ENCODE results near the gene CALCOCO1.

Gene CALCOCO1

DNA sequence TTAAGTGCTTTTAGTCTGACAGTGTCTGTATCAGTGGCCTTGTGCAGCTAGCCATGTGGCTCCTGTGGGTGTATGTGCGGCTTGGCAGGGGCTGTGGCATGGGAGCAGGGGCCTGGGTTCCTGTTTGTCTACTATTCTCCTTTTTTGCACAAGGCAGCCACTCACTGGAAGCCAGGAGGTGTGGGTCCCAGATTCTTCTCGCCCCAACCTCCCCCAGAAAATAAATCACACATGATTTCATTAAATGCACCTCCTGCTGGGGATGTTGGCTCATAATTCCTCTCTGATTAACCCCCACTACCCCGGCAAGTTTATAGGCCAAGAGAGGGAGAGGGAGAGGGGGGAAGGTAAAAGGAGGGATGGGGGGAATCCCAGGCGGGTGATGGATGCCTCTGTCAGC, 17.6 kb downstream of the CALCOCO1 start:
- Histone ChIP-seq H3K4me1 (ENCODE audit: control insufficient read depth, low read length) (no peaks in the 10 kb centered on the region), H3K36me3 (ENCODE audit: control insufficient read depth, low read length) (no peaks in the 10 kb centered on the region), H3K9me2 (replicated peaks; ENCODE audit: control insufficient read depth, low read length) (no peaks in the 10 kb centered on the region), H3K4me3 (ENCODE audit: low read length) (no peak overlapping the region), H3F3A (ENCODE audit: control insufficient read depth, insufficient read depth) (no peaks in the 10 kb centered on the region), H3K27ac (ENCODE audit: low read depth, low read length) (no peak overlapping the region), H3K4me2 (ENCODE audit: low read length) (no peak overlapping the region), H3K79me2 (ENCODE audit: control insufficient read depth, low read length) (no peaks in the 10 kb centered on the region), H4K20me1 (ENCODE audit: control insufficient read depth, insufficient read depth, low read depth, low read length) (no peaks in the 10 kb centered on the region), H3K27me3 (ENCODE audit: control insufficient read depth, low read length) (peaks cover 46% of the 10 kb centered on the region), H3K9me3 (ENCODE audit: control insufficient read depth, insufficient read depth, low read length) (no peaks in the 10 kb centered on the region)
- TF ChIP-seq, protein P1, sequence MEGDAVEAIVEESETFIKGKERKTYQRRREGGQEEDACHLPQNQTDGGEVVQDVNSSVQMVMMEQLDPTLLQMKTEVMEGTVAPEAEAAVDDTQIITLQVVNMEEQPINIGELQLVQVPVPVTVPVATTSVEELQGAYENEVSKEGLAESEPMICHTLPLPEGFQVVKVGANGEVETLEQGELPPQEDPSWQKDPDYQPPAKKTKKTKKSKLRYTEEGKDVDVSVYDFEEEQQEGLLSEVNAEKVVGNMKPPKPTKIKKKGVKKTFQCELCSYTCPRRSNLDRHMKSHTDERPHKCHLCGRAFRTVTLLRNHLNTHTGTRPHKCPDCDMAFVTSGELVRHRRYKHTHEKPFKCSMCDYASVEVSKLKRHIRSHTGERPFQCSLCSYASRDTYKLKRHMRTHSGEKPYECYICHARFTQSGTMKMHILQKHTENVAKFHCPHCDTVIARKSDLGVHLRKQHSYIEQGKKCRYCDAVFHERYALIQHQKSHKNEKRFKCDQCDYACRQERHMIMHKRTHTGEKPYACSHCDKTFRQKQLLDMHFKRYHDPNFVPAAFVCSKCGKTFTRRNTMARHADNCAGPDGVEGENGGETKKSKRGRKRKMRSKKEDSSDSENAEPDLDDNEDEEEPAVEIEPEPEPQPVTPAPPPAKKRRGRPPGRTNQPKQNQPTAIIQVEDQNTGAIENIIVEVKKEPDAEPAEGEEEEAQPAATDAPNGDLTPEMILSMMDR (IDR thresholded peaks at IDR 0.05; ENCODE audit: low read depth, low read length, poor library complexity, severe bottlenecking), result no peak
- TF ChIP-seq EZH2phosphoT487 (IDR thresholded peaks at IDR 0.05; ENCODE audit: borderline replicate concordance, low read length), result no peak

DNA sequence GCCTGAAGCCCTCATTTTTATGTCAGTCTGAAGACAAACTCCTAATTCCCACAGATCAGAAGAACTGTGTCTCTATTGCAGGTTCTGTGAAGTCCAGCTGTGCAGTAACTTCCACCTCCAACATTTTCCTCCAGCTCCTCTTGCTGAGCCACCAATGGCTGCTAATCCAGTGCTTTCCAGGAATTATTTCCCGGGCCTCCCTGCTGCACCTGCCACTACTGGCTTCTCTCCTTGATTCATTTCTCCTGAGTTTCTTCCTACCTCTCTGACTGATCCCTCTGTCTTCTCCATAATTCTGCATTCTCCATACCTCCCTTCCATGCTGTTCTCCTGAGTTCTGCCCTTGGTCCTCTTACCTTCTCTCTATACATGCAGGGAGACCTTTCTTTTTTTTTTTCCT, 21.2 kb downstream of the CALCOCO1 start:
- Histone ChIP-seq H3K27me3 (ENCODE audit: control insufficient read depth, low read length) (peaks cover 63% of the 10 kb centered on the region), H3F3A (ENCODE audit: control insufficient read depth, insufficient read depth) (no peaks in the 10 kb centered on the region), H4K20me1 (ENCODE audit: control insufficient read depth, insufficient read depth, low read depth, low read length) (no peaks in the 10 kb centered on the region), H3K79me2 (ENCODE audit: control insufficient read depth, low read length) (no peaks in the 10 kb centered on the region), H3K4me3 (ENCODE audit: low read length) (no peak overlapping the region), H3K27ac (ENCODE audit: low read depth, low read length) (no peak overlapping the region), H3K9me2 (replicated peaks; ENCODE audit: control insufficient read depth, low read length) (no peaks in the 10 kb centered on the region), H3K4me2 (ENCODE audit: low read length) (no peak overlapping the region), H3K9me3 (ENCODE audit: control insufficient read depth, insufficient read depth, low read length) (no peaks in the 10 kb centered on the region), H3K36me3 (ENCODE audit: control insufficient read depth, low read length) (no peaks in the 10 kb centered on the region), H3K4me1 (ENCODE audit: control insufficient read depth, low read length) (peaks cover 4% of the 10 kb centered on the region)
- TF ChIP-seq, protein P1 (IDR thresholded peaks at IDR 0.05; ENCODE audit: low read depth, low read length, poor library complexity, severe bottlenecking), result no peak
- TF ChIP-seq EZH2phosphoT487 (IDR thresholded peaks at IDR 0.05; ENCODE audit: borderline replicate concordance, low read length), result no peak

DNA sequence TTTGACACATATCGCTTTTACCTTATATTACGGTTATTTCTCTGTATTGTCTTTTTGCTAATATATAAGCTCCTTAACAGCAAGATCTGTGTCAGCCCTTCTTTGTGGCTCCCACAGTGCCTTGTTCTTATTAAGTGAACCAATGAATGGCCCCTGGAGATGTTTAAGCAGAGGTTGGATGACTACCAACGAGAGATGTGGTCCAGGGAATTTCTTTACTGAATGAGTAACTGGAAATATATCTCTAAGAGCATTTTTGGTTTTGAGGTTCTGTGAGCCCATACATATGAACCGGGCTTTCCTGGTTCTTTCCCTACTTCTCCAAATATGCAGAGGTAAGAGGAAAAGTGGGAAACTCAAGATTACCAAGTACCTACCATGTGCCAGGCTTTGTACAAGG, 23.5 kb downstream of the CALCOCO1 start:
- no peaks in the 10 kb centered on the region for H3K79me2 ChIP-seq (ENCODE audit: control insufficient read depth, low read length)

More for the DNA sequence above, 23.5 kb downstream of the CALCOCO1 start:
- TF ChIP-seq, protein P1 (IDR thresholded peaks at IDR 0.05; ENCODE audit: low read depth, low read length, poor library complexity, severe bottlenecking), result no peak
- TF ChIP-seq EZH2phosphoT487 (IDR thresholded peaks at IDR 0.05; ENCODE audit: borderline replicate concordance, low read length), result no peak
- Histone ChIP-seq H3K4me3 (ENCODE audit: low read length) (no peak overlapping the region), H3F3A (ENCODE audit: control insufficient read depth, insufficient read depth) (no peaks in the 10 kb centered on the region), H3K9me2 (replicated peaks; ENCODE audit: control insufficient read depth, low read length) (no peaks in the 10 kb centered on the region), H3K4me2 (ENCODE audit: low read length) (no peak overlapping the region), H3K4me1 (ENCODE audit: control insufficient read depth, low read length) (peaks cover 4% of the 10 kb centered on the region), H3K36me3 (ENCODE audit: control insufficient read depth, low read length) (no peaks in the 10 kb centered on the region), H3K9me3 (ENCODE audit: control insufficient read depth, insufficient read depth, low read length) (no peaks in the 10 kb centered on the region), H3K27me3 (ENCODE audit: control insufficient read depth, low read length) (peaks cover 65% of the 10 kb centered on the region), H3K27ac (ENCODE audit: low read depth, low read length) (no peak overlapping the region), H4K20me1 (ENCODE audit: control insufficient read depth, insufficient read depth, low read depth, low read length) (no peaks in the 10 kb centered on the region)
